HL-60 (cell line): Measurements from ENCODE around the gene CEP89.
"Not testable (repeated sequence)": the region's sequence is repeated elsewhere in the genome, so short reads cannot be mapped to it uniquely, and the experiment has no call there.

Experiments
- POLR2AphosphoS5 ChIP-seq: IDR thresholded peaks from 2 replicates; pipeline ENCODE4 v1.6.1; 2012; ENCODE audit warnings: low read depth
- REST ChIP-seq: IDR thresholded peaks from 2 replicates; pipeline ENCODE4 v1.6.1; 2012; ENCODE audit warnings: low read depth; ENCODE audit not compliant: insufficient replicate concordance
- TF ChIP-seq, protein P1 (sequence below): IDR thresholded peaks from one replicate; pipeline ENCODE4 v1.5.1; 2011; ENCODE audit warnings: low read length, control low read depth, inconsistent platforms; ENCODE audit not compliant: insufficient read depth

DNA sequence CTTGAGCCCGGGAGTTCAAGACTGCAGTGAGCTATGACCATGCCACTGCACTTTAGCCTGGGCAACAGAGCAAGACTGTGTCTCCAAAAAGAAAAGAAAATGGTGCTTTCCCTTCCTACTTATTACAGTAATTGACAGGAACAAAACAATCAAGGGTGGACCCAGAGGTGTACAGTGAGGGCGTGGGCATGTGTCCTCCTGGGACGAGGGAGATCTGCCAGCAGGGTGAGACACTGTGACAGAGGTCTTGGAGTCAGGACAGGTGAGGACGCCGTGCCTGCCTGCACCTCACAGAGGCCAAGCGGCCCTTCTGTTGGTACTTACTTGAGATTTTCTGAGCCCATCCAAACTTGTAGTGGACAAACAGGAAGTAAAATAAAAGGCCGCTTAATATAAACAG is 138.9 kb downstream of the CEP89 start:
- TF ChIP-seq, protein P1, sequence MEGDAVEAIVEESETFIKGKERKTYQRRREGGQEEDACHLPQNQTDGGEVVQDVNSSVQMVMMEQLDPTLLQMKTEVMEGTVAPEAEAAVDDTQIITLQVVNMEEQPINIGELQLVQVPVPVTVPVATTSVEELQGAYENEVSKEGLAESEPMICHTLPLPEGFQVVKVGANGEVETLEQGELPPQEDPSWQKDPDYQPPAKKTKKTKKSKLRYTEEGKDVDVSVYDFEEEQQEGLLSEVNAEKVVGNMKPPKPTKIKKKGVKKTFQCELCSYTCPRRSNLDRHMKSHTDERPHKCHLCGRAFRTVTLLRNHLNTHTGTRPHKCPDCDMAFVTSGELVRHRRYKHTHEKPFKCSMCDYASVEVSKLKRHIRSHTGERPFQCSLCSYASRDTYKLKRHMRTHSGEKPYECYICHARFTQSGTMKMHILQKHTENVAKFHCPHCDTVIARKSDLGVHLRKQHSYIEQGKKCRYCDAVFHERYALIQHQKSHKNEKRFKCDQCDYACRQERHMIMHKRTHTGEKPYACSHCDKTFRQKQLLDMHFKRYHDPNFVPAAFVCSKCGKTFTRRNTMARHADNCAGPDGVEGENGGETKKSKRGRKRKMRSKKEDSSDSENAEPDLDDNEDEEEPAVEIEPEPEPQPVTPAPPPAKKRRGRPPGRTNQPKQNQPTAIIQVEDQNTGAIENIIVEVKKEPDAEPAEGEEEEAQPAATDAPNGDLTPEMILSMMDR, result not testable (repeated sequence)
- TF ChIP-seq POLR2AphosphoS5, REST: not testable (repeated sequence)
